Smooth muscle cell (in vitro differentiated cells): Measurements from ENCODE around the gene COL4A4. TPM values are rescaled to one million over a fixed set of nuclear protein-coding genes. Genes with fewer than 3 reads are reported as not detected.

Experiments used
- DNase-seq: peaks from one replicate; lab custom pipeline; 2025; ENCODE audit not compliant: unreplicated experiment; lab: John Stamatoyannopoulos, UW
- H2AFZ ChIP-seq: fragments of 200-600 bp; sonication (generic); 2 replicates; pipeline ENCODE4 v1.6.0; 2016; ENCODE audit warnings: antibody characterized with exemption, low read depth, mild to moderate bottlenecking
- H3F3A ChIP-seq: fragments of 200-600 bp; sonication (generic); 2 replicates; pipeline ENCODE4 v1.6.0; 2017; ENCODE audit warnings: antibody characterized with exemption, low read depth
- H3K27ac ChIP-seq: fragments of 200-600 bp; sonication (generic); 2 replicates; pipeline ENCODE4 v1.5.1; 2016; ENCODE audit warnings: low read depth, mild to moderate bottlenecking
- H3K27me3 ChIP-seq: fragments of 200-600 bp; sonication (generic); 2 replicates; pipeline ENCODE4 v1.6.1; 2016; ENCODE audit warnings: low read depth, mild to moderate bottlenecking
- H3K36me3 ChIP-seq: fragments of 200-600 bp; sonication (generic); 2 replicates; pipeline ENCODE4 v1.5.1; 2016; ENCODE audit warnings: low read depth
- H3K4me1 ChIP-seq: fragments of 200-600 bp; sonication (generic); 2 replicates; pipeline ENCODE4 v1.5.1; 2016; ENCODE audit warnings: low read depth
- H3K4me2 ChIP-seq: fragments of 200-600 bp; sonication (generic); 2 replicates; pipeline ENCODE4 v1.6.0; 2016; ENCODE audit warnings: mild to moderate bottlenecking
- H3K4me3 ChIP-seq: fragments of 200-600 bp; sonication (generic); 2 replicates; pipeline ENCODE4 v1.5.1; 2016; ENCODE audit warnings: mild to moderate bottlenecking
- H3K79me2 ChIP-seq: fragments of 200-600 bp; sonication (generic); 2 replicates; pipeline ENCODE4 v1.6.0; 2016; ENCODE audit warnings: low read depth, mild to moderate bottlenecking
- H3K9ac ChIP-seq: fragments of 200-600 bp; sonication (generic); 2 replicates; pipeline ENCODE4 v1.6.0; 2016; ENCODE audit warnings: low read depth
- H3K9me3 ChIP-seq: fragments of 200-600 bp; sonication (generic); replicated peaks from 2 replicates; pipeline ENCODE4 v1.5.1; 2016; ENCODE audit warnings: low read depth
- H4K20me1 ChIP-seq: fragments of 200-600 bp; sonication (generic); 2 replicates; pipeline ENCODE4 v1.6.0; 2016; ENCODE audit warnings: low read depth
- WGBS: methylation state at CpG from one replicate; pipeline ENCODE4 v1.1.7; 2016; ENCODE audit warnings: low lambda C conversion rate; 5-methylcytosine and 5-hydroxymethylcytosine counted together
- polyA plus RNA-seq: library from polyadenylated mRNA; unstranded; fragments of >200 nt; fragmentation: Nextera tagmentation; extraction: Ambion mirVana; gene quantifications from 2 replicates; pipeline ENCODE4 v1.2.1, GENCODE V29; 2016
- total RNA-seq: library from RNA; depleted of rRNA; stranded (reverse); fragments of >200 nt; gene quantifications from 2 replicates; pipeline ENCODE4 v1.2.3, GENCODE V29; 2014
- TF ChIP-seq, protein P1 (sequence below): fragments of 200-600 bp; sonication (generic); IDR thresholded peaks from 2 replicates; pipeline ENCODE4 v1.5.1; 2017; ENCODE audit warnings: borderline replicate concordance, mild to moderate bottlenecking, antibody characterized with exemption; ENCODE audit not compliant: insufficient read depth, poor library complexity, severe bottlenecking

Gene COL4A4
- total and polyA plus RNA-seq, 2 experiments from 2014 or later, result under 0.01 to 0.05 TPM

DNA sequence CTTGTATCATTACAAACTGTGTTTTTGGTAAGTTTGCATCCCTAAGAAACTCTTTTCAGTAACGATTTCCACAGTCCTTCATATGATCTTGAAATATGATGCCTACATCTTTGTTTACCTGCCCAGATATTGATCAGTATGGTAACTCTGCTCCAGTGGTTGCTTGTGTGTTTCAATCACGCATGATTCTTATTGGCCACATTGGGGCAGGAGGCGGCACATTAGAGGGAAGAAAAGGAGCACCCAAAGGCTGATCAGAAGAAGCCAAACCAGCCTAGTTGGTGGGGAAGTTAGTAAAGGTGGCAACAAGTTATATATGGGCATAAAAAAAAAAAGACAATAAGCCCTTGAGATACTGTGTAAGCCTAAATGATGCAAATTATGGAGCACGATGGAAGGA lies 169.2 kb downstream of the COL4A4 start:
- Histone ChIP-seq H3K36me3 (no peaks in the 10 kb centered on the region), H3K27ac (no peak overlapping the region), H4K20me1 (no peaks in the 10 kb centered on the region), H3K27me3 (no peaks in the 10 kb centered on the region), H3K4me3 (no peak overlapping the region), H2AFZ (no peak overlapping the region), H3K4me2 (no peak overlapping the region), H3K9ac (no peak overlapping the region), H3K4me1 (no peaks in the 10 kb centered on the region), H3K9me3 (no peaks in the 10 kb centered on the region), H3F3A (no peaks in the 10 kb centered on the region), H3K79me2 (no peaks in the 10 kb centered on the region)
- TF ChIP-seq, protein P1, sequence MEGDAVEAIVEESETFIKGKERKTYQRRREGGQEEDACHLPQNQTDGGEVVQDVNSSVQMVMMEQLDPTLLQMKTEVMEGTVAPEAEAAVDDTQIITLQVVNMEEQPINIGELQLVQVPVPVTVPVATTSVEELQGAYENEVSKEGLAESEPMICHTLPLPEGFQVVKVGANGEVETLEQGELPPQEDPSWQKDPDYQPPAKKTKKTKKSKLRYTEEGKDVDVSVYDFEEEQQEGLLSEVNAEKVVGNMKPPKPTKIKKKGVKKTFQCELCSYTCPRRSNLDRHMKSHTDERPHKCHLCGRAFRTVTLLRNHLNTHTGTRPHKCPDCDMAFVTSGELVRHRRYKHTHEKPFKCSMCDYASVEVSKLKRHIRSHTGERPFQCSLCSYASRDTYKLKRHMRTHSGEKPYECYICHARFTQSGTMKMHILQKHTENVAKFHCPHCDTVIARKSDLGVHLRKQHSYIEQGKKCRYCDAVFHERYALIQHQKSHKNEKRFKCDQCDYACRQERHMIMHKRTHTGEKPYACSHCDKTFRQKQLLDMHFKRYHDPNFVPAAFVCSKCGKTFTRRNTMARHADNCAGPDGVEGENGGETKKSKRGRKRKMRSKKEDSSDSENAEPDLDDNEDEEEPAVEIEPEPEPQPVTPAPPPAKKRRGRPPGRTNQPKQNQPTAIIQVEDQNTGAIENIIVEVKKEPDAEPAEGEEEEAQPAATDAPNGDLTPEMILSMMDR, result peak; percentile 18
- DNase-seq, result no peak
- WGBS, result 82% methylated on average over 4 of the region's 4 CpGs

DNA sequence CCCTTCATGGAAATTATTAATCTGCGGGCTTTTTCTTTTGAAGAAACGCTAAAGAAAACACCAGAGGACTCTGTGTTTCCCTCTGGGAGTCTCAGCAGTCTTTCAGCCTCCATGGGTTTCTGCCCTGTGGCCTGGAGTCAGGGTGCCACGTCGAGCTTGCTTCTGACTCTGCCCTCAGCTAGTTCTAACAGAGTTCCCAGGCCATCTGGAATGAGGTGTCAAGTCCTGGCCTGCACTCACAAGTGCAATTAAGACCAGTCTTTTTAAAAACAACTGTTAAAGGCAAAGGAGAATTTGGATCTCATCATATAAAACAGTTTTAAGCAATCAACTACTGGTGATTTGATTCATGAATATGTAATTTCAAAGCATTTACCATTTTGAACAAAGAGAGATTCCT lies 170.8 kb downstream of the COL4A4 start:
- no peaks in the 10 kb centered on the region for H3K4me1 ChIP-seq
- H3F3A ChIP-seq, result no peaks in the 10 kb centered on the region
- H4K20me1 ChIP-seq, result no peaks in the 10 kb centered on the region
- no peak overlapping the region for H3K4me2 ChIP-seq
- TF ChIP-seq, protein P1, result no peak
- no peak overlapping the region for H3K4me3 ChIP-seq
- no peak overlapping the region for H2AFZ ChIP-seq
- H3K9me3 ChIP-seq, result no peaks in the 10 kb centered on the region
- no peaks in the 10 kb centered on the region for H3K36me3 ChIP-seq
- H3K9ac ChIP-seq, result no peak overlapping the region
- WGBS, result 69% methylated on average over 4 of the region's 4 CpGs
- H3K79me2 ChIP-seq, result no peaks in the 10 kb centered on the region
- no peak overlapping the region for H3K27ac ChIP-seq
- DNase-seq, result no peak
- no peaks in the 10 kb centered on the region for H3K27me3 ChIP-seq

DNA sequence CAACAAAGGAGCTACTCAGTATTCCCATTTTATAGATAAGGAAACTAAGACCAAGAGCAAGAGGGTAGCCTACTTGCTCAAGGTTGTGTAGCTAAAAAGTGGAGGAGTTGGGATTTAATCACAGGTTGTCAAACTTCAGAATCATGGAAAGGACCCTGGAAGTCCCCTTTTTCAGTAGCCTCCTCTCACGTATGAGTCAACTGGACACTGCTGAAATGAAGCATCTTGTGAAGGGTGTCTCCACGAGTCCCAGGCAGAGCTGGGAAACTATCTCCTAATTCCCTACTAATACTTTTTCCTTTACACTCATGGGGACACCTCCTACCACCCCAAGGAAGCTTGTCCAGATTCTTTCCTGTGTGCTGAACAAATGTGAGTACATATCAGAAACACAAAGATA lies 172.3 kb downstream of the COL4A4 start:
- Histone ChIP-seq H3K36me3 (no peaks in the 10 kb centered on the region), H3K9me3 (no peaks in the 10 kb centered on the region), H3K27me3 (no peaks in the 10 kb centered on the region), H3K9ac (no peak overlapping the region), H4K20me1 (no peaks in the 10 kb centered on the region), H3K79me2 (no peaks in the 10 kb centered on the region), H3K4me1 (no peaks in the 10 kb centered on the region), H3F3A (no peaks in the 10 kb centered on the region), H3K27ac (no peak overlapping the region), H3K4me3 (no peak overlapping the region), H2AFZ (no peak overlapping the region), H3K4me2 (no peak overlapping the region)
- no peak for DNase-seq
- TF ChIP-seq, protein P1, result no peak
- 88% methylated on average over 2 of the region's 2 CpGs for WGBS

DNA sequence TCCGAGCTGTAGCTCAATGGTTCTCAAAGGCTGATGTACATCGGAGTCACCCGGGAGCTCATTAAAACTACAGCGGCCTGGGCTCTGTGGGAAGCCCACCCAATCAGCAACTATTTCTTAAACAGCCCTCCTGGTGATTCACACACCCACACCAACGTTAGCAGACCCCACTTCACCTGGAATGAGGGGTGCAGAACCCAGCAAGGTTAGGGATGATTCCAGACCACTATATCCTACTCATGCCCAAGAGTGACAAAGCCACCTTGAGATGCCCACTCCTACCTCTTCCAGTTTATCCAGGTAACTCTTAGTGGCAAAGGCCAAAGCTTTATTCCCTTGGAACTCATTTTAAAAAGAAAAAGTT lies 178.4 kb downstream of the COL4A4 start:
- Histone ChIP-seq H3K4me3 (no peak overlapping the region), H3K4me1 (peaks cover 4% of the 10 kb centered on the region), H3K79me2 (no peaks in the 10 kb centered on the region), H3K27ac (no peak overlapping the region), H3K4me2 (no peak overlapping the region), H2AFZ (no peak overlapping the region), H4K20me1 (no peaks in the 10 kb centered on the region), H3K36me3 (no peaks in the 10 kb centered on the region), H3K27me3 (no peaks in the 10 kb centered on the region), H3K9me3 (no peaks in the 10 kb centered on the region), H3F3A (no peaks in the 10 kb centered on the region), H3K9ac (no peak overlapping the region)
- DNase-seq, result no peak
- TF ChIP-seq, protein P1, result no peak
- 67% methylated on average over 5 of the region's 5 CpGs for WGBS
